SK-N-SH treated with all-trans-retinoic acid at 6 μM for 48 hours (cell line): ENCODE data around the gene MDFIC.

Experiments used
- ATAC-seq: fragments of 200-7000 bp; cut with Tn5 transposase; 3 replicates; pipeline ENCODE4 v1.9.1; 2020; ENCODE audit warnings: mild to moderate bottlenecking, moderate library complexity
- ARNTL ChIP-seq: fragments of 450-650 bp; formaldehyde crosslinking; IDR thresholded peaks from 2 replicates; pipeline ENCODE4 v1.5.0; 2020; ENCODE audit warnings: low read depth, mild to moderate bottlenecking, moderate library complexity, borderline replicate concordance
- BACH2 ChIP-seq: fragments of 250-450 bp; sonication (Bioruptor Pico); IDR thresholded peaks from 2 replicates; pipeline ENCODE4 v1.9.0; 2021; ENCODE audit warnings: mild to moderate bottlenecking, borderline replicate concordance
- ESRRG ChIP-seq: fragments of 250-450 bp; sonication (Bioruptor Pico); IDR thresholded peaks from 2 replicates; pipeline ENCODE4 v1.6.1; 2021; ENCODE audit warnings: mild to moderate bottlenecking
- GLIS3 ChIP-seq: fragments of 250-450 bp; sonication (Bioruptor Pico); IDR thresholded peaks from 2 replicates; pipeline ENCODE4 v1.5.0; 2020; ENCODE audit warnings: mild to moderate bottlenecking, moderate library complexity
- ISL1 ChIP-seq: fragments of 250-450 bp; sonication (Bioruptor Pico); IDR thresholded peaks from 2 replicates; pipeline ENCODE4 v2.1.2; 2022; ENCODE audit warnings: mild to moderate bottlenecking, moderate library complexity
- OSR1 ChIP-seq: fragments of 250-450 bp; sonication (Bioruptor Pico); IDR thresholded peaks from 2 replicates; pipeline ENCODE4 v1.8.0; 2022; ENCODE audit warnings: moderate library complexity, mild to moderate bottlenecking, inconsistent platforms
- POU6F1 ChIP-seq: fragments of 250-450 bp; sonication (Bioruptor Pico); IDR thresholded peaks from 2 replicates; pipeline ENCODE4 v1.8.0; 2021; ENCODE audit warnings: low read depth, mild to moderate bottlenecking, moderate library complexity, borderline replicate concordance
- PPARA ChIP-seq: fragments of 250-450 bp; sonication (Bioruptor Pico); IDR thresholded peaks from 2 replicates; pipeline ENCODE4 v1.5.0; 2020; ENCODE audit warnings: mild to moderate bottlenecking, borderline replicate concordance
- SNAI2 ChIP-seq: fragments of 250-450 bp; sonication (Bioruptor Pico); IDR thresholded peaks from 2 replicates; pipeline ENCODE4 v1.5.0; 2020; ENCODE audit warnings: mild to moderate bottlenecking, moderate library complexity
- TCF4 ChIP-seq: fragments of 250-450 bp; sonication (Bioruptor Pico); IDR thresholded peaks from 2 replicates; pipeline ENCODE4 v1.8.0; 2021; ENCODE audit warnings: mild to moderate bottlenecking, moderate library complexity, borderline replicate concordance
- TOX ChIP-seq: fragments of 250-450 bp; sonication (Bioruptor Pico); IDR thresholded peaks from 2 replicates; pipeline ENCODE4 v1.8.0; 2021; ENCODE audit warnings: mild to moderate bottlenecking, moderate library complexity, borderline replicate concordance
- TSHZ2 ChIP-seq: fragments of 250-450 bp; sonication (Bioruptor Pico); IDR thresholded peaks from 2 replicates; pipeline ENCODE4 v1.5.0; 2020; ENCODE audit warnings: mild to moderate bottlenecking, moderate library complexity
- ZC3H10 ChIP-seq: fragments of 250-450 bp; sonication (Bioruptor Pico); IDR thresholded peaks from 2 replicates; pipeline ENCODE4 v1.5.1; 2021; ENCODE audit warnings: mild to moderate bottlenecking, moderate library complexity
- ZFP3 ChIP-seq: fragments of 250-450 bp; sonication (Bioruptor Pico); IDR thresholded peaks from 2 replicates; pipeline ENCODE4 v1.5.0; 2020; ENCODE audit warnings: mild to moderate bottlenecking, moderate library complexity
- ZNF565 ChIP-seq: fragments of 450-650 bp; formaldehyde crosslinking; conservative IDR thresholded peaks from 2 replicates; pipeline ENCODE4 v1.5.0; 2020; ENCODE audit warnings: low read depth, mild to moderate bottlenecking, moderate library complexity
- ZNF70 ChIP-seq: fragments of 450-650 bp; formaldehyde crosslinking; IDR thresholded peaks from 2 replicates; pipeline ENCODE4 v1.5.0; 2020; ENCODE audit warnings: mild to moderate bottlenecking, moderate library complexity
- ZNF8 ChIP-seq: fragments of 450-650 bp; formaldehyde crosslinking; IDR thresholded peaks from 2 replicates; pipeline ENCODE4 v1.5.0; 2020; ENCODE audit warnings: mild to moderate bottlenecking, moderate library complexity
- TF ChIP-seq, protein P1 (sequence below): fragments of 250-450 bp; sonication (Bioruptor Pico); IDR thresholded peaks from 2 replicates; pipeline ENCODE4 v1.5.1; 2021; ENCODE audit warnings: mild to moderate bottlenecking, moderate library complexity
- TF ChIP-seq, protein P2 (sequence below): fragments of 250-450 bp; sonication (Bioruptor Pico); IDR thresholded peaks from 2 replicates; pipeline ENCODE4 v1.5.1; 2020; ENCODE audit warnings: low read depth, mild to moderate bottlenecking, moderate library complexity

The MDFIC gene

DNA sequence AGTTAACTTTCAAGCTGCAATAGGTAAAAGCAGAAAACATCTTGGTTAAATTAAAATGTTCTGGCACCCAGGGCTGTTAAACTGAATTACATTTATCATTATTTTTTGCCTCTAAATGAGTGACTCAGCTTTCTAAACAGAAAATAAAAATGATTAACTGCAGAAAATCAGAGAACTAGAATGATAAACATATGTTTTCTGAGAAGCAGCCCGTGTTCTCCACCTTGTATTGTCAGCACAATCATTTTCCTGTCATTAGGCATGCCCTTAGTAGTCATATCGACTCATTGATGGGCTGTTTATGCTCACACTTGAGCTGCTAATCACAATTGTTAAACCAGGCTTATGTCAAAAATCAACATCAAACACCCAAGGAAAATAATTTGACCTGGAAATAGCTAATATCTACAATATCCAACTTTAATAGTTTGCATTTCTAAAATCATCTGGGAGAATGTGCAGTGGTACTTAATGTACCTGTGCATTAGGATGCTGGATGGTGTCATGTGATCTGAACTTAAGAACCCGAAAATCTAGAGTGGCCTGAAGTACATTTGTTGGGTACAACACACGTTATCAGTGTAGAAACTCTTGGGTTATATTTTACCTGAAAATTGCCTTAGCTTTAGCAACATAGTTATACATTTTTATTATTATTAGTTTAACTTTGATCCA, 2.3 kb downstream of the MDFIC start:
- TF ChIP-seq PPARA (CRISPR knock-in tag), result no peak
- TF ChIP-seq BACH2 (CRISPR knock-in tag), result no peak
- no peak for TF ChIP-seq TSHZ2 (CRISPR knock-in tag)
- no peak for ATAC-seq

DNA sequence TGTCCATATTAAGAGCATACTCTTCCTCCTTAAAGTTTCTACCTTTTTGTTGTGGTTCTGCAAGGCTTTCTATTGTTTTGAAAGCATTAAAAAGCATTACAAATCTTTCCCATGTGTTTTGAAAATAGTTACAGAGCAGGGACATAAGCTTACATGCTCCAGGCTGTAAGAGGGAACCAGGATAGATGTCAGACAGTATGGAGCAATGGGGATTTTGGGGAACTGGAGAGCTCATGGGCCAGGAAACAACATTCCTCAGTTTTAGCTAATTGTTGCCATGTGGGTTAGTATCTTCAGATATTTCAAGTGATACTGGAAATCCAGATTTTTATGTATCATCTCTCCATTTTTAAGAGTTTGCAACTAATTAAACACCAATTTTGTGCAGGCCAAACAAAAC, 3.5 kb downstream of the MDFIC start:
- ATAC-seq, result no peak
- no peak for TF ChIP-seq ARNTL (CRISPR knock-in tag)
- TF ChIP-seq ZNF70 (CRISPR knock-in tag), result no peak
- TF ChIP-seq ZFP3 (CRISPR knock-in tag), result no peak
- TF ChIP-seq TCF4, result no peak
- TF ChIP-seq ISL1 (CRISPR knock-in tag), result no peak
- TF ChIP-seq SNAI2, result no peak
- TF ChIP-seq ZC3H10 (CRISPR knock-in tag), result no peak
- TF ChIP-seq POU6F1, result no peak
- no peak for TF ChIP-seq OSR1 (CRISPR knock-in tag)
- no peak for TF ChIP-seq PPARA (CRISPR knock-in tag)
- TF ChIP-seq ESRRG (CRISPR knock-in tag), result no peak
- no peak for TF ChIP-seq GLIS3 (CRISPR knock-in tag)
- TF ChIP-seq ZNF8 (CRISPR knock-in tag), result no peak
- TF ChIP-seq, protein P1, sequence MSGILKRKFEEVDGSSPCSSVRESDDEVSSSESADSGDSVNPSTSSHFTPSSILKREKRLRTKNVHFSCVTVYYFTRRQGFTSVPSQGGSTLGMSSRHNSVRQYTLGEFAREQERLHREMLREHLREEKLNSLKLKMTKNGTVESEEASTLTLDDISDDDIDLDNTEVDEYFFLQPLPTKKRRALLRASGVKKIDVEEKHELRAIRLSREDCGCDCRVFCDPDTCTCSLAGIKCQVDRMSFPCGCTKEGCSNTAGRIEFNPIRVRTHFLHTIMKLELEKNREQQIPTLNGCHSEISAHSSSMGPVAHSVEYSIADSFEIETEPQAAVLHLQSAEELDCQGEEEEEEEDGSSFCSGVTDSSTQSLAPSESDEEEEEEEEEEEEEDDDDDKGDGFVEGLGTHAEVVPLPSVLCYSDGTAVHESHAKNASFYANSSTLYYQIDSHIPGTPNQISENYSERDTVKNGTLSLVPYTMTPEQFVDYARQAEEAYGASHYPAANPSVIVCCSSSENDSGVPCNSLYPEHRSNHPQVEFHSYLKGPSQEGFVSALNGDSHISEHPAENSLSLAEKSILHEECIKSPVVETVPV (CRISPR knock-in tag), result no peak
- TF ChIP-seq BACH2 (CRISPR knock-in tag), result no peak
- no peak for TF ChIP-seq TSHZ2 (CRISPR knock-in tag)
- no peak for TF ChIP-seq ZNF565

GRCh38 chr7:114928060-114928459, 6.2 kb downstream of the MDFIC start:
- no peak for TF ChIP-seq ZNF565
- no peak for TF ChIP-seq ISL1 (CRISPR knock-in tag)
- TF ChIP-seq BACH2 (CRISPR knock-in tag), result no peak
- no peak for TF ChIP-seq ZC3H10 (CRISPR knock-in tag)
- TF ChIP-seq TSHZ2 (CRISPR knock-in tag), result no peak
- TF ChIP-seq TOX (CRISPR knock-in tag), result no peak
- TF ChIP-seq SNAI2, result no peak
- TF ChIP-seq, protein P2, sequence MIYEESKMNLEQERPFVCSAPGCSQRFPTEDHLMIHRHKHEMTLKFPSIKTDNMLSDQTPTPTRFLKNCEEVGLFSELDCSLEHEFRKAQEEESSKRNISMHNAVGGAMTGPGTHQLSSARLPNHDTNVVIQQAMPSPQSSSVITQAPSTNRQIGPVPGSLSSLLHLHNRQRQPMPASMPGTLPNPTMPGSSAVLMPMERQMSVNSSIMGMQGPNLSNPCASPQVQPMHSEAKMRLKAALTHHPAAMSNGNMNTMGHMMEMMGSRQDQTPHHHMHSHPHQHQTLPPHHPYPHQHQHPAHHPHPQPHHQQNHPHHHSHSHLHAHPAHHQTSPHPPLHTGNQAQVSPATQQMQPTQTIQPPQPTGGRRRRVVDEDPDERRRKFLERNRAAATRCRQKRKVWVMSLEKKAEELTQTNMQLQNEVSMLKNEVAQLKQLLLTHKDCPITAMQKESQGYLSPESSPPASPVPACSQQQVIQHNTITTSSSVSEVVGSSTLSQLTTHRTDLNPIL (CRISPR knock-in tag), result no peak
- no peak for ATAC-seq
